NCI-H345 treated with DMSO at 0.1 percent for 48 hours (cell line): ENCODE results near the gene SS18L1.
A peak's percentile ranks its signal among the peaks of the same experiment; 100 is the strongest.

Experiments used
- DNase-seq: peaks from one replicate; lab custom pipeline; 2025; ENCODE audit not compliant: unreplicated experiment; lab: John Stamatoyannopoulos, UW

The SS18L1 gene

DNA sequence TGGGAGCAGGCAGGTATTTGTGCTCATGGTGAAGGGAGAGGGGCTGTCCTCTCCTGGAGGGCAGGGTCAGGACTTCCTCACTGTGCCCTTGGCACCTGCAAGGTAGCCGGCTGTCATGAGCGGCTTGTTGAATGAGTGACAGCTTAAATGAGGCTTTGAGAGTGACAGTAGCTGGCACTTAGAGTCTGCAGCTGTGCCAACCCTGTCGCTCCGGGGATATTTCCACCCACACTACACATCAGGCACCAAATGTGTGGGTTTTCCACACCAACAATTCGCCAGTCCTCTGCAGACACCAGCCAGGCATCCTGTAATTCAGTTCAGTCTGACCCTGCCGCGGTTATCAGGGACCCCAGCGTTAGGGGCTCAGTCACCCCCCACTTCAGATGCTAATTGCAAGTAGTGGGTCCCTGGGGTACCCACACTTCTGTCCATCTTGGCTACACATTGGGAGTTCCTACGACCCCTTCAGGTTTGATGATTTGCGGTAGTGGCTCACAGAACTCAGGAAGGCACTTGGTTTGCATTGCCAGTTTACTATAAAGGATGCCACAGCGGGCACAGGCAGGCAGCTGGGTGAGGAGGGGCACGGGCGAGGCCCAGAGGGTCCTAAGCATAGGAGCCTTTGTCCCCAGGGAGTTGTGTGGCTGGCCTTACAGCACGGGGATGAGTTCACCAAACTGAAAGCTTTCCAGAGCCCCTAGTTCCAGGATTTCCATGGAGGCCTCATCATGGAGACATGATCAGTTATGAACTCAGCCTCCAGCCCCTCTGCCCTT lies 48.4 kb downstream of the SS18L1 start:
- peak; percentile 36 for DNase-seq

DNA sequence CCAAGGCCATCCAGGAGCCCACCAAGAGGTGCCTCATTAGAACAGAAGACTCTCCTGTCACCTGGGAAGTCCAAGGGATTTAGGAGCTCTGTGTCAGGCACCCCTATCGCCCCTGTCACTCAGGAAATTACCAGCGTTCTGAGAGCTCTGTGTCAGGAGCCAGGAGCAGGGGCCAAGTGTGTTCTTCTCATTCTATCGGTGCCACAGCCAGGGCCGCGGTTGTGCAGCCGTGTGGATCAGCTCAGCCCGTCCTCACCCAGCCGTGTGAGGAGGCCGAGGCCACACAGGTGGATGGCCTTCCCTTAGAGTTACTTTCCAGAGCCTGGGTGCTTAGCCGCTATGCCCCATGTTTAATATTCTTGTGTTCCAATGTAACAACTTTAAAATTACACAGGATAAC lies 49.1 kb downstream of the SS18L1 start:
- no peak for DNase-seq

DNA sequence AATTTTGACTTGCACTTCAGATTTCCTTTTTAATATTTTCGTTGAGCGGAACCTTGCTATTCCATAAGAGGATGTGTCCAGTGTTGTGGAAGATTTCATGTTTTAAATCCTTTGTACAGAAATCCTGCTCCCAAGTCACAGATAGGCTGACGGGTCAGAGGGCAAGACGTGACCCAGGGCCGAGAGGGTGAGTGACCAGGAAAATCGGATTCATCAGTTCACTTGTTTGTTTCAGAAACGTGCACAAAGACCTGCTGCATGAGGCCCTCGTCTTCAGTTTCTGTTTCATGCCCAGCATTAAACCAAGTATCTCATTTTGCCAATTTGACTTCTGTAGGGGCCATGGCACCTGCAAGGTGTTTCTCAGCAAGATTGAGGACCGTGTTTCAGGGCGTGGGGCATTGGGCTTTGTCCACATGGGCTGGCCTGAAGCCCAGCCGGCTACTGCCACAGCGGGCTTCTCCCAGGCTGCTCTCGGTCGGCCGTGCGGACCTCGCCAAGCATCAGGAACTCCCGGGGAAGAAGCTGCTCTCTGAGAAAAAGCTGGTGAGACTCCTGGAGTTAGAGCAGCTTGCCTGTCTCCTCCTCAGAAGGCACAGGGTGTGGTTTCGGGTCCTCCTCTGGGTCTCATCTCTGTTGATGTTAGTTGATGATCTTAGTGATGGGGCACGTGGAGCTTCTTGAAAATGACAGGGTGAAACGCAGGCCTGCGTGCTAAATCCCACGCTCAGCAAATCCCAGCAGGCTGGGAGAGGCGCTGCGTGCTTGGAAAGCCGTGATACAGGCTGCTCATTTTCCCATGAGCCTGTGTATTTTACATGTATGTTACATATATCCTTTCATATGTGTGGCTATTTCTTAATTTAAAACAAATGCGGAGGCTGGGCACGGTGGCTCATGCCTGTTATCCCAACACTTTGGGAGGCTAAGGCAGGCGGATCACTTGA lies 49.8 kb downstream of the SS18L1 start:
- no peak for DNase-seq

DNA sequence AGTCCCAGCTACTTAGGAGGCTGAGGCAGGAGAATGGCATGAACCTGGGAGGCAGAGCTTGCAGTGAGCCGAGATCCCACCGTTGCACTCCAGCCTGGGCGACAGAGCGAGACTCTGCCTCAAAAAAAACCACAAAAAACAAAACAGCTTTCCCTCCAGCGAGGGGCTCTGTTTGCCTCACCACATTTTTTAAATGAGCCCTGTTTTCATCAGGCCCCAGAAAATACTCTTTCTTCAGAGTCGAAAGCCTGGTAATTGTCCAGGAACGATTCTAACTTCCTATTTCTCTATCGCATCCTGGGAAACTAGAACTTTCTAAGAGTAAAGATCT lies 51.5 kb downstream of the SS18L1 start:
- no peak for DNase-seq

DNA sequence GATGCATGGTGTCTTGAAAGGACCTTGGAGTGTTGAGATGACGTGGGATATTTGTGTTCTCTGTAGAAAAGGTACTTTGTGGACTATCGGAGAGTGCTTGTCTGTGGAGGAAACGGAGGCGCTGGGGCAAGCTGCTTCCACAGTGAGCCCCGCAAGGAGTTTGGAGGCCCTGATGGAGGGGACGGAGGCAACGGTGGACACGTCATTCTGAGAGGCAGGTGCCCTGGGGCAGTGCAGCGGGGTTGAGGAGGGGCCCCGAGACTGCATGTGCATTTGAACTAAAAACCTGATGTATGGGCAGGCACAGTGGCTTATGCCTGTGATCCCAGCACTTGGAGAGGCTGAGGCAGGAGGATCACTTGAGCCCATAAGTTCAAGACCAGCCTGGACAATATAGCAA lies 52.2 kb downstream of the SS18L1 start:
- no peak for DNase-seq

DNA sequence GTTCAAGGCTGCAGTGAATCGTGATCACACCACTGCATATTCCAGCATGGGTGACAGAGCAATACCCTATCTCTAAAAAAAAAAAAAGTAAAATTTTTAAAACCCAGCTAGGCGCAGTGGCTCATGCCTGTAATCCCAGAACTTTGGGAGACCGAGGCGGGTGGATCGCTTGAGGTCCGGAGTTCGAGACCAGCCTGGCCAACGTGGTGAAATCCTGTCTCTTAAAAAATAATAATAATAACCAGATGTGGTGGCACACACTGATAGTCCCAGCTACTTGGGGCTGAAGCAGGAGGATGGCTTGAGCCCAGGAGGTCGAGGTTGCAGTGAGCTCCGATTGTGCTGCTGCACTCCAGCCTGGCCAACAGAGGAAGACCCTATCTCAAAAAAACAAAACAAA lies 52.7 kb downstream of the SS18L1 start:
- no peak for DNase-seq

DNA sequence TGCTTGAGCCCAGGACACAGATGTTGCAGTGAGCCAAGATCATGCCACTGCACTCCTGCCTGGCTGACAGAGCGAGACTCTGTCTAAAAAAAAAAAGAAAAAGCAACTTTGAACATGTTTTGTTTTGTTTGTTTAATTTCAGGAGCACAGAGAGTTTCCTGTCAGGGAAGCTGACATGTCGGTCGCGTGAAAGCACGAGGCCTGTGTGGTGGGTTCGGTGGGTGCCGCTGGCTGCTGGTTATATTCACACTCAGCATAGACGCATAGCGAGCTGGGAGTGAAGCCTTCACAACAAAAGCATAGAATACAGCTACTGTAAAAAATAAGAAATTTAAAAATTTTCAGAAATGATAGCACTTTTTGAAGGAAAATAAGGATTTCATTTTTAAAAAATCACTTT lies 53.7 kb downstream of the SS18L1 start:
- no peak for DNase-seq

DNA sequence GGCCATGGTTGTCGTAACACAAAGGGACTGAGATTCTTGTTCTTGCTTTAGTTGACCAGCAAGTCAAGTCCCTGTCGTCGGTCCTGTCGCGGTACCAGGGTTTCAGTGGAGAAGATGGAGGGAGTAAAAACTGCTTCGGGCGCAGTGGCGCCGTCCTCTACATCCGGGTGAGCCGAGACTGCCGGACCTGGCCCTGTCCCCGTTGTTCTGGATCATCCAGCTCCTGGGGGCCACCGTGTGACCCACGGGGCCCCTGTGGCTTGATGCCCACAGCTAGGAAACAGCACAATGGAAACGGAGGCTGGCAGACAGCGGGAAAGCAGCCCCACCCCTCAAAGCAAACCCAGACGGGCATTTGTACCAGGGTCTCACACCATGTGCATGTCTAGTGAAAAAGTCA lies 54.2 kb downstream of the SS18L1 start:
- DNase-seq = no peak

DNA sequence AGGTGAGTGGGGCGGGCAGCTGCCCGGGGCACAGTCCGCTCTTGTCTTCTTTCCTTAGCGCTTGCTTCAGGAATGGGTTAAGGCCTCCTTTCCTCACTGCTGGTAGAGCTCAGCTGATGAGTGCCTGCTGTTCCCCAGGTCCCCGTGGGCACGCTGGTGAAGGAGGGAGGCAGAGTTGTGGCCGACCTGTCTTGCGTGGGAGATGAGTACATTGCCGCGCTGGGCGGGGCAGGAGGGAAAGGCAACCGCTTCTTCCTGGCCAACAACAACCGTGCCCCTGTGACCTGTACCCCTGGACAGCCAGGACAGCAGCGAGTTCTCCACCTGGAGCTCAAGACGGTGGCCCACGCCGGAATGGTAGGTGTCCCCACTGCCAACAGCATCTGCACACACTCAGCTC lies 54.9 kb downstream of the SS18L1 start:
- DNase-seq = no peak

DNA sequence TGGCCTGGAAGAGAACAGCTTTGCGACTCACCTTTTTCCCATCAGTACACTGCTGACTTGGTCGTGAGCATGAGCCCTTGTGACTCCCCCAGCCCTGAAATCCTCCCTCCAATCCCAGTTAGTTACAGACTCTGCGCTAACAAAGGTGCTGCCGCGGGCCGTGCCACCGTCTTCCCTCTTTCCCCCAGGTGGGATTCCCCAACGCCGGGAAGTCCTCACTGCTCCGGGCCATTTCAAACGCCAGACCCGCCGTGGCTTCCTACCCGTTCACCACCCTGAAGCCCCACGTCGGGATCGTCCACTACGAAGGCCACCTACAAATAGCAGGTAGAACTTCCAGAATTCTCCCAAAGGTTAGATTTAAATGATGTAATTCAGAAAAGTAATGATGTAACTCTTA lies 55.4 kb downstream of the SS18L1 start:
- no peak for DNase-seq

DNA sequence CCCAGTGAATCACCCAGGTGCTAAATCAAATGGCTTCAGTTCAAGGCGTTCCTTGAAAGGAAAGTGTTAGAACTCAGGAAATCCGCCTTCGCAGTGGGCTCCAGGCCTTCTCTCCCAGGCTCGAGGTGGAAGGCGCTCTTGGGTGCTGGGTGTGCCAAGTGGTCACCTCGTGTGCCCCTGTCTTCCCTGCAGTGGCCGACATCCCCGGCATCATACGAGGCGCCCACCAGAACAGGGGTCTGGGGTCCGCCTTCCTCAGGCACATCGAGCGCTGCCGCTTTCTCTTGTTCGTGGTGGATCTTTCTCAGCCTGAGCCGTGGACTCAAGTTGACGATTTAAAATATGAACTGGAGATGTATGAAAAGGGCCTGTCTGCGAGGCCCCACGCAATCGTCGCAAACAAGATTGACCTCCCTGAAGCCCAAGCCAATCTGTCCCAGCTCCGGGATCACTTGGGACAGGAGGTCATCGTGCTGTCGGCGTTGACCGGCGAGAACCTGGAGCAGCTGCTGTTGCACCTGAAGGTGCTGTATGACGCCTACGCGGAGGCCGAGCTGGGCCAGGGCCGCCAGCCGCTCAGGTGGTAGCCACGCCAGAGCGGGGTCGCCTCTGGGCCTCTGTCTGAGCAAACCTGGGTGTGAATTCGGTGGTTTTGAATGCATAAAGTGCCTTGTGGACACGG lies 57.1 kb downstream of the SS18L1 start:
- DNase-seq = no peak

DNA sequence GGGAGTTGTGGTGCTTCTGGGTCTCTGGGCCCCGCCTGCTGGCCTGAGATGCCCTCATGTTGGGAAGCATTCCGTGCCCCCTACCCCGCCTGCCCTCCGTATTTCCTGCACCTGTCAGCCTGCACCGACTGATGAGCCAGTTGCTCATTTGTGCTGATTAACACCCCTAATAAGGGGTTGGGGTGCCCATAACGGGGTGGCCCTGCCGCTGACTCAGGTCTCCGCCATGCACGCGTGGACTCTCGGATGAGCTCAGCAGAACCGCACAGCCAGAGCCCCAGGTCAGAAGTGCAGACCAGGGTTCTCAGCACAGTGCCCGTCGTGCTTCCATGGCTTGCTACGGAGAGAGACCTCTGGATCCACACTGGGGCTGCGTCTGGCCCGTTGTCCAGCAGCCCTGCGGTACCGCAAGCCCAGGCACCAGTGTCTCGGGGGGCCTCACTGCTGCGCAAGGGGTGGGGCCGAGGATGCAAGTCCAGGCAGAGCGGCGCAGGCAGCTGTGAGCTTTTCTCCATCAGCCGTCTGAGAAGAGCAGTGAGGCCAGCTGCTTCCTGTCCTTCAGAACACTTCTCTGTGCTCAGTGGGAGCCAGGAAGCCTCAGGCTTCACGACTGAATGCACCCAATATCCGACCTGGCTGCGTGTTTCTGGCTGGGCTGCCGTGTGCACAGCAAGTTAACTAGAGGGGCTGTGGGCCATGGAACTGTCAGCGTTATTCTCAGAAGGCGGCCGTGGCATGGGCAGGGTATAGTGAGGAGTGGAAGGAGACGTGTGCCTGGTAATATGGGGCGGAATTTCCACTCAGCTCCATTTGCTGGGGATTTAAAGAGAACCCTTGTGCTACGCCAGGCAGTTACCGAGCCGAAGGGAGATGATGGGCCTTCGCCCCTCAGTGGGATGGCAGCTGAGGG lies 57.9 kb downstream of the SS18L1 start:
- peak; percentile 71 for DNase-seq

DNA sequence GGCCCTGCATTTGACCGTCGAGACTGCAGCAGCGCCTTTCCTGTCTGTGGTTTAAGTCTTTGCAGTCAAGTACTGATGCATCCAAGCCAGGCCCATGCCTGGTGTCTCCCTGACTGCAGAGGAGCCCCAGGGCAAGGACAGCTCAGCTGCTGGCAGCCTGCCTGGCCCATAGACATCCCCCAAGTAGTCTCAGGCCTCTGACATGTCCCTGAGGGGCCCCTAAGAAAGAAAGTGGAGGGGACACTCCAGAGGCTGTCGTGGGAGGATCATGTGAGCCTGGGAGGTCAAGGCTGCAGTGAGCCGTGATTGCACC lies 58.5 kb downstream of the SS18L1 start:
- no peak for DNase-seq

DNA sequence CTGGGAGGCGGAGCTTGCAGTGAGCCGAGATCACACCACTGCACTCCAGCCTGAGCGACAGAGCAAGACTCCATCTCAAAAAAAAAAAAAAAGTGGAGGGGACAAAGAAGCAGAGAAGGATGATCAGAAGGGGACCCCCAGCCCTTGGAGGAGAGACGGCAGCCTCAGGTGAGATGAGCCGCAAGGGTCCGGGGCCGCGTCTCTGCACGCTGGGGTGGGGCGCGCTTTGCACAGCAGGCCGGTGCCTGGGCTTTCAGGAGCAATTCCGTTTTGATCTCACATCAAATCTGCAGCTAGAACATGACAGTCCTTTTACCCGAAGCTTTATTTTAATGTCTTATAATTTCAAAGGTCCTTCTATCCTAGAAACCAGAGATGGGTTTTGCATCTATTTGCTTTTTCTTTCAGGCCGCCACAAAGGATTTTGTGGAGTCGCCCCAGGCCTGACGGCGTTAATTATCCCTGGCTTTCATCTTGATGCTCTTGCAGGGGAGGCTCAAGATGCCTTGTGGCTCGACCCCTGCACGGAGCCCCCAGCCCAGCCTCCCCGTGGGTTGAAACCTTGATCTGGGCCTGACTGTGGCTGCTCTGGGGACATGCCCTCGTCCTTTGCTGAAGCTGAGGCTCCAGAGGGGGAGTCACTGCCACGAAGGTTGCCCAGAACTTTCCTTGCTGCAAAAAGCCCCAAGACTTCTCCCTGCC lies 59.3 kb downstream of the SS18L1 start:
- DNase-seq = no peak

DNA sequence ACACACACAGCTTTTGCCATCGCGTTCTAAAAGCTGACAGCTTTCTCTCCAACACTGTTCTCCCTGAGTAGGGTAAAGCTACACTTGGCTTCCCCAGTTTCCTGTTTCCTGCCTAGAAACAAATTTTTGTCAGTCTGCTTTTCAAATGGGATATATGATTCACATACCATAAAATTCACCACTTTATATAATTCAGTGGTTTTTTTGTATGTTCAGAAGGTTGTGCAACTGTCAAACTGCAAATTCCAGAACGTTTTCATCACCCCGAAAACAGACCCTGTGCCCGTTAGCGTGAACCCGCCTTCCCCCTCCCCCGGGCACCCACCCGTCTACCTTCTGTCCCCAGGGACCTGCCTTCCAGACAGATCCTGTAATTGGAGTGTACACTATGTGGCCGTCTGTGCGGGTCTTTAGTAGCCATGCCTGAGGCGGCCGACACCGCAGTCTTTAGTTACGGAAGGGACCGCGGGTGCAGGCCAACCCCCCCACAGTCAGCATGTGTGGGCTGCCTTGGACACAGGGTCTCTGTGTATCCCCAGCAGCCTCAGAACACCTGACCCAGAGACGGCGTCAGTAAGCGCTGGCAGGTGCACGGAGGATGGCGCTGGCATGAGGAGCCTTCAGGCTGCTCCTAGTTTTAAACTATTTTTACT lies 59.9 kb downstream of the SS18L1 start:
- no peak for DNase-seq

DNA sequence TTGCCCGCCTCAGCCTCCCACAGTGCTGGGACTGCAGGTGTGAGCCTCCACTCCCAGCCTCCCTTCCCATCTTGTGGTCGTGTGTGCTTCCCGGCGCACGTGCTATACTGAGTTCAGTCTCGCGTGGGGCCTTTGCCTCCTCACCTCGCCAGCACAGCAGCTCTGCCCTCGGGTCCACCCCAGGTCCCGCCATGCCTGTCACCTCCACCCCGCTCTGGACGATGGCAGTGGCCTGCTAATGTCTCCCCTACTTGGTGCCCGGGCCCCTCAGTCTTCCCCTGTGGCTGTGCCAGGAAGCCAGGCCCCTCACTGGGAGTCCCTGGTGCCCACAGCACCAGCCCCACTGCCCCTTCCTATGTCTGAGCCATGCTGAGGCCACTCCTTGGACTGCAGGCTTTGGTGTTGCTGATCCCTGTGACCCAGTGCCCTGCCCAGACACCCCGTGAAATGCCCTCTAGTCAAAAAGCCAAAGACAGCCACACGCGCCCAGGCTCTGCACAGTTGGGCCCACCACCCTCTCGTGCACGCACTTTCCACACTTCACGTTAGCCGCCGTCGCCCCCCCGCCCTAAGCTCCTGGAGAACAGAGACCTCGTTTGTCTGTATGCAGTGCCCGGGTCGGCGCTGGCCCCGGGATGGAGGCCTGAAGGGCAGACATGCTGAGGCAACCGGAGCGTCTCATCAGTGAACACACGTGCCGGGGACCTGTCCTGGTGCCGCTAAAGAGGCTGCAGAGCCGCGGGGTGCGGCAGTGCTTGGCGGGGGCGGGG lies 62.2 kb downstream of the SS18L1 start:
- no peak for DNase-seq

DNA sequence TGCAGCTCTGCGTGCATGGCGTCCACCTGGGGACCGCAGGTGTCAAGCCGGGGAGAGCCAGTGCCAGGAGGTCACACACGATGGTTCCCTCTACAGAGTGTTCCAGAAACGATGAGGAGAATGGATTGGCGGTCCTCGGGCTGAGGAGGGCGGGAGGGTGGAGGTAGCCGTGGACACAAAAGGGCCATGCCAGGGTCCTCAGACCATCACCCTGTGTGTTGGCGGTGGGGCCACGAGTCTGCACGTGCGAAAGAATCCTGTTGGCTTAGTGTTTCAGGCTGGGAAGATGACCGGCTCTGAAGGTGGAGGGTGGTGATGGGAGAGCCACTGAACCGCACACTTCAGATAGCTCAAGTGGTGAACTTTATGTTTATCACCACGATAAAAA lies 62.8 kb downstream of the SS18L1 start:
- no peak for DNase-seq

DNA sequence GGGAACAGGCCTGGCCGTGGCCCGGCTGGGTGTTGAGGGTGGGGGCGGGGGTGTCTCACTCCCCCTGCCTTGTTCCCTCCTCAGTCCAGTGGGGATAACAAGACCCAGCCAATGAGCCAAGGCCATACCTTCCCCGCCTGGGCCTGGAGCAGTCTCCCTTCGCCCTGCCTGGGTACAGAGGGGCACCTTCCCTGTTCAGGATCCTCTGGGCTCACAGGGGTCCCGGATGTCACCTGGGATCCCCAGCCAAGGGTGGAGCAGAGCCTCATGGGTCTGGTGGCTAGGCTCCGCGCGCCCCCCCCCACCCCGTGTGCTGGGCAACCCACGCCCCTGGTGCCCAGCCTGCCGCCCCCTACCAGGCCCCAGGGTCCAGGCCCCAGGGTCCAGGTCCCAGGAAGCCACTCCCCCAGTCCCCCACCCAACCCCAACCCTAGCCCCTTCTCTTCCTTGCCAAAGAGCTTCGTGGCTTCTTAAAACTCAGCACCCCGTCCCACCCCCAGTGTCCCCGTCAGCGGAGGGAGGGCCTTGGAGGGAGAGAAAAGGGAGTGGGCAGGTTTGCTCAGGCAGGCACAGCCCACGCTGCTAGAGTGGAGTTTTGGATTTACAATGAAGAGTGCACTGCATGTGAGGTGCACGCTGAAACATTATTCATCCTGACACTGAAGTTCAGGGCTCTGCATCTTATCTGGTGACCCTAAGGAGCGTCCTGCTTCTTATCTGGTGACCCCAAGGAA lies 64.7 kb downstream of the SS18L1 start:
- DNase-seq = no peak
